ENCODE data around the gene XIRP1. TPM values are rescaled to one million over a fixed set of nuclear protein-coding genes. Genes with fewer than 3 reads are reported as not detected.

The XIRP1 gene
- total RNA-seq, 1 experiment from 2014 or later = not detected

DNA sequence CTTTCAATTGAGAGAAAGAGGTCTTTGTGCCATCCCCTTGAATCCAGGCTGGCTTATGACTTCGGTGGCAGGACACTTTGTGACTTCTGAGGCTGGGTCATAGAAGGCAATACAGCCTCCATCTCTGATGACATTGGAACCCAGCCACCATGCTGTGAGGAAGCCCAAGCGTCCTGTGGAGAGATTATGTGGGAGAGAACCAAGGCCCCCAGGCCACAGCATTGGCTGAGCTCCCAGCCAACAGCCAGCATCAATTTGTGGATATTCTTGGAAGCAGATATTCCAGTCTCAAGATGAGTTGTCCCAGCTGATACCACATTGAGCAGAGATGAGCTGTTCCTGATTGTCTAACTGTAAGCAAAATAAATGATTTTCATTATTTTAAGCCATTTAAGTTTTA, 12.7 kb upstream of the XIRP1 start:
- no peak for ATAC-seq
- Histone ChIP-seq H3K9ac (ENCODE audit: low read length) (no peak overlapping the region), H3K4me2 (ENCODE audit: low read length) (no peak overlapping the region), H4K20me1 (ENCODE audit: insufficient read depth) (no peaks in the 10 kb centered on the region), H3K4me3 (replicated peaks in 1 of 2; ENCODE audit: low read depth in 1 of 2, low read length in 2 of 2) (no peak overlapping the region), H3K9me3 (ENCODE audit: control insufficient read depth in 1 of 2, insufficient read depth in 1 of 2, low read depth in 1 of 2, low read length in 2 of 2) (no peaks in the 10 kb centered on the region), H3K27ac (ENCODE audit: low read depth, low read length) (no peak overlapping the region), H3K4me1 (ENCODE audit: control insufficient read depth in 1 of 2, insufficient read depth in 2 of 2, low read length in 2 of 2) (peaks cover 0 to 3% of the 10 kb centered on the region in 2 experiments; a peak in 1 of 4 replicates), H3K27me3 (ENCODE audit: insufficient read depth, low read length) (peaks cover 26% of the 10 kb centered on the region; the same call in 1 of the 2 replicates), H2AFZ (ENCODE audit: low read depth, low read length, poor library complexity, severe bottlenecking) (no peak overlapping the region), H3K9me2 (ENCODE audit: insufficient read depth) (no peaks in the 10 kb centered on the region), H3K79me2 (ENCODE audit: insufficient read depth, low read length) (no peaks in the 10 kb centered on the region), H3K36me3 (ENCODE audit: control insufficient read depth in 1 of 2, insufficient read depth in 2 of 2, low read length in 2 of 2) (no peaks in the 10 kb centered on the region)
- ChIA-PET RAD21 (ENCODE audit: low non-redundant PET in 1 of 2, low total read pairs in 2 of 2, uncharacterized antibody in 2 of 2, unreplicated experiment in 2 of 2) (no interaction called here), POLR2A (no interaction called here), CTCF (no interaction called here)
- intact Hi-C loops (cut with micrococcal nuclease) = no loop called here
- no peak for DNase-seq (ENCODE audit: low read depth, low spot score)
- TF ChIP-seq CEBPB (IDR thresholded peaks at IDR 0.05; ENCODE audit: low read depth) (no peak), YY1 (IDR thresholded peaks at IDR 0.05; ENCODE audit: extremely low read depth, insufficient replicate concordance, low read depth, low read length) (no peak), SP1 (IDR thresholded peaks at IDR 0.05; ENCODE audit: low read depth) (no peak), TCF7L2 (IDR thresholded peaks at IDR 0.05; ENCODE audit: borderline replicate concordance, extremely low read depth, insufficient read depth, insufficient read length) (no peak), FOSL1 (IDR thresholded peaks at IDR 0.05; ENCODE audit: low read depth) (no peak), POLR2AphosphoS5 (IDR thresholded peaks at IDR 0.05; ENCODE audit: low read depth, low read length) (no peak), SIN3A (IDR thresholded peaks at IDR 0.05; ENCODE audit: low read depth) (no peak), SRF (IDR thresholded peaks at IDR 0.05; ENCODE audit: low read depth) (no peak), EZH2phosphoT487 (IDR thresholded peaks at IDR 0.05; ENCODE audit: borderline replicate concordance) (no peak), ZFX (IDR thresholded peaks at IDR 0.05) (no peak), EGR1 (IDR thresholded peaks at IDR 0.05; ENCODE audit: low read depth) (no peak)
- TF ChIP-seq, protein P1, sequence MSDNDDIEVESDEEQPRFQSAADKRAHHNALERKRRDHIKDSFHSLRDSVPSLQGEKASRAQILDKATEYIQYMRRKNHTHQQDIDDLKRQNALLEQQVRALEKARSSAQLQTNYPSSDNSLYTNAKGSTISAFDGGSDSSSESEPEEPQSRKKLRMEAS (IDR thresholded peaks at IDR 0.05) = no peak
- TF ChIP-seq, protein P2, sequence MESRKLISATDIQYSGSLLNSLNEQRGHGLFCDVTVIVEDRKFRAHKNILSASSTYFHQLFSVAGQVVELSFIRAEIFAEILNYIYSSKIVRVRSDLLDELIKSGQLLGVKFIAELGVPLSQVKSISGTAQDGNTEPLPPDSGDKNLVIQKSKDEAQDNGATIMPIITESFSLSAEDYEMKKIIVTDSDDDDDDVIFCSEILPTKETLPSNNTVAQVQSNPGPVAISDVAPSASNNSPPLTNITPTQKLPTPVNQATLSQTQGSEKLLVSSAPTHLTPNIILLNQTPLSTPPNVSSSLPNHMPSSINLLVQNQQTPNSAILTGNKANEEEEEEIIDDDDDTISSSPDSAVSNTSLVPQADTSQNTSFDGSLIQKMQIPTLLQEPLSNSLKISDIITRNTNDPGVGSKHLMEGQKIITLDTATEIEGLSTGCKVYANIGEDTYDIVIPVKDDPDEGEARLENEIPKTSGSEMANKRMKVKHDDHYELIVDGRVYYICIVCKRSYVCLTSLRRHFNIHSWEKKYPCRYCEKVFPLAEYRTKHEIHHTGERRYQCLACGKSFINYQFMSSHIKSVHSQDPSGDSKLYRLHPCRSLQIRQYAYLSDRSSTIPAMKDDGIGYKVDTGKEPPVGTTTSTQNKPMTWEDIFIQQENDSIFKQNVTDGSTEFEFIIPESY (IDR thresholded peaks at IDR 0.05; ENCODE audit: extremely low read depth, insufficient replicate concordance, low read length) = no peak
- TF ChIP-seq, protein P3, sequence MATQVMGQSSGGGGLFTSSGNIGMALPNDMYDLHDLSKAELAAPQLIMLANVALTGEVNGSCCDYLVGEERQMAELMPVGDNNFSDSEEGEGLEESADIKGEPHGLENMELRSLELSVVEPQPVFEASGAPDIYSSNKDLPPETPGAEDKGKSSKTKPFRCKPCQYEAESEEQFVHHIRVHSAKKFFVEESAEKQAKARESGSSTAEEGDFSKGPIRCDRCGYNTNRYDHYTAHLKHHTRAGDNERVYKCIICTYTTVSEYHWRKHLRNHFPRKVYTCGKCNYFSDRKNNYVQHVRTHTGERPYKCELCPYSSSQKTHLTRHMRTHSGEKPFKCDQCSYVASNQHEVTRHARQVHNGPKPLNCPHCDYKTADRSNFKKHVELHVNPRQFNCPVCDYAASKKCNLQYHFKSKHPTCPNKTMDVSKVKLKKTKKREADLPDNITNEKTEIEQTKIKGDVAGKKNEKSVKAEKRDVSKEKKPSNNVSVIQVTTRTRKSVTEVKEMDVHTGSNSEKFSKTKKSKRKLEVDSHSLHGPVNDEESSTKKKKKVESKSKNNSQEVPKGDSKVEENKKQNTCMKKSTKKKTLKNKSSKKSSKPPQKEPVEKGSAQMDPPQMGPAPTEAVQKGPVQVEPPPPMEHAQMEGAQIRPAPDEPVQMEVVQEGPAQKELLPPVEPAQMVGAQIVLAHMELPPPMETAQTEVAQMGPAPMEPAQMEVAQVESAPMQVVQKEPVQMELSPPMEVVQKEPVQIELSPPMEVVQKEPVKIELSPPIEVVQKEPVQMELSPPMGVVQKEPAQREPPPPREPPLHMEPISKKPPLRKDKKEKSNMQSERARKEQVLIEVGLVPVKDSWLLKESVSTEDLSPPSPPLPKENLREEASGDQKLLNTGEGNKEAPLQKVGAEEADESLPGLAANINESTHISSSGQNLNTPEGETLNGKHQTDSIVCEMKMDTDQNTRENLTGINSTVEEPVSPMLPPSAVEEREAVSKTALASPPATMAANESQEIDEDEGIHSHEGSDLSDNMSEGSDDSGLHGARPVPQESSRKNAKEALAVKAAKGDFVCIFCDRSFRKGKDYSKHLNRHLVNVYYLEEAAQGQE (IDR thresholded peaks at IDR 0.05; ENCODE audit: low read depth) = no peak
- TF ChIP-seq, protein P4, sequence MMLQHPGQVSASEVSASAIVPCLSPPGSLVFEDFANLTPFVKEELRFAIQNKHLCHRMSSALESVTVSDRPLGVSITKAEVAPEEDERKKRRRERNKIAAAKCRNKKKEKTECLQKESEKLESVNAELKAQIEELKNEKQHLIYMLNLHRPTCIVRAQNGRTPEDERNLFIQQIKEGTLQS (IDR thresholded peaks at IDR 0.05) = no peak
- BruUV-seq (replicated peaks) = no TSS peak

All from HCT116 (cell line).